H9 (cell line): Measurements from ENCODE around the gene ACOXL. TPM values are rescaled to one million over a fixed set of nuclear protein-coding genes. Genes with fewer than 3 reads are reported as not detected.

Experiments
- DNase-seq: peaks from one replicate; pipeline ENCODE4 v3.0.0-alpha.2; 2017
- H2AFZ ChIP-seq: one replicate; pipeline ENCODE4 v1.6.1; 2013; ENCODE audit warnings: mild to moderate bottlenecking, low read length, control low read depth, moderate library complexity
- H2AK5ac ChIP-seq: 2 replicates; pipeline ENCODE4 v1.6.1; 2013; ENCODE audit warnings: low read length, control low read depth, mixed read lengths; ENCODE audit not compliant: insufficient read length
- H2BK120ac ChIP-seq: one replicate; pipeline ENCODE4 v1.6.1; 2013; ENCODE audit warnings: low read depth, mild to moderate bottlenecking, low read length, control low read depth, inconsistent platforms; ENCODE audit not compliant: poor library complexity, severe bottlenecking
- H2BK12ac ChIP-seq: 2 replicates; pipeline ENCODE4 v1.6.1; 2013; ENCODE audit warnings: low read length, control low read depth, mixed read lengths, low read depth; ENCODE audit not compliant: insufficient read length
- H2BK15ac ChIP-seq: 2 replicates; pipeline ENCODE4 v1.6.1; 2013; ENCODE audit warnings: low read depth, low read length, control low read depth
- H2BK20ac ChIP-seq: one replicate; pipeline ENCODE4 v1.6.1; 2013; ENCODE audit warnings: low read depth, mild to moderate bottlenecking, low read length, control low read depth, inconsistent platforms; ENCODE audit not compliant: poor library complexity, severe bottlenecking
- H2BK5ac ChIP-seq: 2 replicates; pipeline ENCODE4 v1.6.1; 2013; ENCODE audit warnings: low read length, control low read depth, mixed read lengths; ENCODE audit not compliant: insufficient read length
- H3K14ac ChIP-seq: 2 replicates; pipeline ENCODE4 v1.6.1; 2013; ENCODE audit warnings: low read length, control low read depth; ENCODE audit not compliant: insufficient read depth
- H3K18ac ChIP-seq: 2 replicates; pipeline ENCODE4 v1.6.1; 2013; ENCODE audit warnings: low read depth, mild to moderate bottlenecking, mixed read lengths, low read length, control low read depth; ENCODE audit not compliant: insufficient read length
- H3K23ac ChIP-seq: 2 replicates; pipeline ENCODE4 v1.6.1; 2013; ENCODE audit warnings: low read length, control low read depth, mixed read lengths, low read depth; ENCODE audit not compliant: insufficient read length
- H3K23me2 ChIP-seq: 2 replicates; pipeline ENCODE4 v1.6.1; 2013; ENCODE audit warnings: low read depth, mild to moderate bottlenecking, mixed read lengths, low read length, control low read depth; ENCODE audit not compliant: insufficient read length, poor library complexity, severe bottlenecking
- H3K27ac ChIP-seq: 2 replicates; pipeline ENCODE4 v1.5.1; 2013; ENCODE audit warnings: low read length, control low read depth, mixed read lengths, low read depth; ENCODE audit not compliant: insufficient read length
- H3K27me3 ChIP-seq: 2 replicates; pipeline ENCODE4 v1.6.1; 2013; ENCODE audit warnings: low read length, control low read depth, inconsistent platforms; ENCODE audit not compliant: insufficient read depth
- H3K4ac ChIP-seq: 2 replicates; pipeline ENCODE4 v1.6.1; 2013; ENCODE audit warnings: low read depth, mild to moderate bottlenecking, control low read depth, inconsistent platforms, low read length, moderate library complexity
- H3K4me1 ChIP-seq: 2 replicates; pipeline ENCODE4 v1.6.1; 2013; ENCODE audit warnings: low read length, control low read depth, inconsistent platforms; ENCODE audit not compliant: insufficient read depth
- H3K4me2 ChIP-seq: 2 replicates; pipeline ENCODE4 v1.6.1; 2013; ENCODE audit warnings: low read length, control low read depth, mixed read lengths; ENCODE audit not compliant: insufficient read length, insufficient read depth
- H3K56ac ChIP-seq: 2 replicates; pipeline ENCODE4 v1.6.1; 2013; ENCODE audit warnings: low read depth, mild to moderate bottlenecking, mixed read lengths, low read length, control low read depth; ENCODE audit not compliant: insufficient read length
- H3K79me1 ChIP-seq: 2 replicates; pipeline ENCODE4 v1.6.1; 2013; ENCODE audit warnings: low read depth, mild to moderate bottlenecking, moderate library complexity, low read length, control low read depth, inconsistent platforms; ENCODE audit not compliant: insufficient read depth, poor library complexity, severe bottlenecking
- H3K79me2 ChIP-seq: 2 replicates; pipeline ENCODE4 v1.6.1; 2013; ENCODE audit warnings: low read length, control low read depth, inconsistent platforms; ENCODE audit not compliant: insufficient read depth
- H3K9ac ChIP-seq: 2 replicates; pipeline ENCODE4 v1.6.1; 2013; ENCODE audit warnings: low read length, control low read depth, mixed read lengths; ENCODE audit not compliant: insufficient read length; ENCODE audit errors: extremely low read depth
- H3K9me3 ChIP-seq: one replicate; pipeline ENCODE4 v1.6.1; 2013; ENCODE audit warnings: low read depth, low read length, inconsistent platforms; ENCODE audit not compliant: control insufficient read depth
- H3T11ph ChIP-seq: one replicate; pipeline ENCODE4 v1.6.1; 2013; ENCODE audit warnings: mild to moderate bottlenecking, low read length, control low read depth, inconsistent platforms
- H4K20me1 ChIP-seq: one replicate; pipeline ENCODE4 v1.6.1; 2013; ENCODE audit not compliant: control insufficient read depth, insufficient read length, insufficient read depth
- H4K5ac ChIP-seq: 2 replicates; pipeline ENCODE4 v1.6.1; 2013; ENCODE audit warnings: low read depth, mild to moderate bottlenecking, mixed read lengths, low read length, control low read depth; ENCODE audit not compliant: insufficient read length
- H4K8ac ChIP-seq: replicated peaks from 2 replicates; pipeline ENCODE4 v1.6.1; 2013; ENCODE audit warnings: low read length, control low read depth, mixed read lengths, low read depth; ENCODE audit not compliant: insufficient read length
- H4K91ac ChIP-seq: 2 replicates; pipeline ENCODE4 v1.6.1; 2013; ENCODE audit warnings: low read depth, mild to moderate bottlenecking, moderate library complexity, mixed read lengths, low read length, control low read depth; ENCODE audit not compliant: insufficient read length
- H3K27ac Mint-ChIP-seq, 3 experiments: 2 replicates in 2 of 3; 3 replicates in 1 of 3; pipeline ENCODE4 v1.8.0; 2020 to 2021; ENCODE audit warnings: mixed read lengths in 3 of 3, mild to moderate bottlenecking in 1 of 3, moderate library complexity in 1 of 3
- H3K27me3 Mint-ChIP-seq: 2 replicates; pipeline ENCODE4 v1.8.0; 2021; ENCODE audit warnings: low read depth, mild to moderate bottlenecking, moderate library complexity, mixed read lengths
- H3K36me3 Mint-ChIP-seq, 3 experiments: 2 replicates in 2 of 3; 3 replicates in 1 of 3; pipeline ENCODE4 v1.8.0; 2020 to 2021; ENCODE audit warnings: low read depth in 3 of 3, mixed read lengths in 3 of 3; ENCODE audit not compliant: insufficient read depth in 1 of 3
- H3K4me1 Mint-ChIP-seq, 2 experiments: 2 replicates each; pipeline ENCODE4 v1.8.0; 2020; ENCODE audit warnings: mixed read lengths in 2 of 2
- H3K4me3 Mint-ChIP-seq, 2 experiments: 2 replicates in 1 of 2; 3 replicates in 1 of 2; pipeline ENCODE4 v1.8.0; 2020 to 2021; ENCODE audit warnings: mild to moderate bottlenecking in 2 of 2, mixed read lengths in 2 of 2, moderate library complexity in 1 of 2
- H3K9me3 Mint-ChIP-seq, 2 experiments: 2 replicates in 1 of 2; 3 replicates in 1 of 2; pipeline ENCODE4 v1.8.0; 2020; ENCODE audit warnings: mild to moderate bottlenecking in 2 of 2, mixed read lengths in 2 of 2, moderate library complexity in 1 of 2
- CTCF ChIP-seq: fragments of 200-600 bp; sonication (generic); conservative IDR thresholded peaks from 3 replicates; pipeline ENCODE4 v1.8.0; 2021; ENCODE audit warnings: antibody characterized with exemption, mild to moderate bottlenecking
- WGBS: extraction: QIAGEN DNeasy Blood & Tissue Kit; methylation state at CpG from one replicate; pipeline ENCODE4 v1.1.7; 2013; ENCODE audit warnings: missing lambda C conversion rate, low lambda C conversion rate, mixed read lengths; ENCODE audit not compliant: insufficient read length; ENCODE audit errors: extremely low coverage; 5-methylcytosine and 5-hydroxymethylcytosine counted together
- total RNA-seq: library from RNA; stranded (reverse); gene quantifications from 2 replicates; pipeline ENCODE4 v1.2.1, GENCODE V29; 2021

Gene ACOXL
- total RNA-seq, 1 experiment from 2014 or later: 37.6 TPM

GRCh38 chr2:110955045-110955444 lies 222.7 kb downstream of the ACOXL start:
- Mint-ChIP-seq H3K27ac (no peak overlapping the region), H3K4me3 (no peak overlapping the region), H3K36me3 (no peaks in the 10 kb centered on the region; a peak in 1 of 7 replicates), H3K4me1 (peaks cover 3 to 14% of the 10 kb centered on the region in 2 experiments), H3K9me3 (no peaks in the 10 kb centered on the region), H3K27me3 (no peaks in the 10 kb centered on the region)
- H3K79me2 ChIP-seq: no peaks in the 10 kb centered on the region
- no peaks in the 10 kb centered on the region for H3K4me1 ChIP-seq
- no peak overlapping the region for H3K4ac ChIP-seq
- no peak overlapping the region for H2BK120ac ChIP-seq
- no peak for TF ChIP-seq CTCF
- no peaks in the 10 kb centered on the region for H3K23me2 ChIP-seq
- H2BK15ac ChIP-seq: no peak overlapping the region
- H3K27ac ChIP-seq: no peak overlapping the region
- no peak overlapping the region for H3K9ac ChIP-seq
- no peak overlapping the region for H4K5ac ChIP-seq
- no peak for DNase-seq
- no peak overlapping the region for H2AFZ ChIP-seq
- no peaks in the 10 kb centered on the region for H3K79me1 ChIP-seq
- H3K4me2 ChIP-seq: no peak overlapping the region
- WGBS: no CpG with 5 or more reads among the region's 2 CpGs
- no peak overlapping the region for H3K18ac ChIP-seq
- no peak overlapping the region for H2BK5ac ChIP-seq
- no peak overlapping the region for H2BK12ac ChIP-seq
- H3T11ph ChIP-seq: no peak overlapping the region
- H2AK5ac ChIP-seq: no peak overlapping the region
- no peak overlapping the region for H2BK20ac ChIP-seq
- H3K23ac ChIP-seq: no peak overlapping the region
- no peak overlapping the region for H4K8ac ChIP-seq
- H4K20me1 ChIP-seq: no peaks in the 10 kb centered on the region
- H3K9me3 ChIP-seq: no peaks in the 10 kb centered on the region
- no peak overlapping the region for H3K14ac ChIP-seq
- H4K91ac ChIP-seq: no peak overlapping the region
- H3K27me3 ChIP-seq: no peaks in the 10 kb centered on the region
- no peak overlapping the region for H3K56ac ChIP-seq
